ENCODE data around the gene ZSWIM2.

DNA sequence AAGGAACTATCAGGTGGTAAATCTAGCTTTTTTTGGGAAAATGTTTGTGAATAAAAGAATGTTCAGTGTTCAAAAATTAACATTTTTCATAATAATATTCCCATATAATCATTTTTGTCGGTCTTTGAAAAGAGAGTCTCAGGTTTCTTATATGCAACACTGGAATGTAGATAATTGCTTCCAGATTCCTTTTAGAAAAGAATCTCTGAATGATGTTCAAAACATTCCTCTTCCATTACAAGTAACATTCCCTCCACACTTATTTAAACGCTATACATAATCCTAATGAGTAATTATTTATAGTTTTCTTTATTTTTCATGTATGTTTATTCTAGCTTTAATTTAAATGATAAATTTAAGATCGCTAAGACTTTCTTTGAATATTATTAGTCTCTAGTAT lies 7.0 kb downstream of the ZSWIM2 start:
- TF ChIP-seq, protein P1, sequence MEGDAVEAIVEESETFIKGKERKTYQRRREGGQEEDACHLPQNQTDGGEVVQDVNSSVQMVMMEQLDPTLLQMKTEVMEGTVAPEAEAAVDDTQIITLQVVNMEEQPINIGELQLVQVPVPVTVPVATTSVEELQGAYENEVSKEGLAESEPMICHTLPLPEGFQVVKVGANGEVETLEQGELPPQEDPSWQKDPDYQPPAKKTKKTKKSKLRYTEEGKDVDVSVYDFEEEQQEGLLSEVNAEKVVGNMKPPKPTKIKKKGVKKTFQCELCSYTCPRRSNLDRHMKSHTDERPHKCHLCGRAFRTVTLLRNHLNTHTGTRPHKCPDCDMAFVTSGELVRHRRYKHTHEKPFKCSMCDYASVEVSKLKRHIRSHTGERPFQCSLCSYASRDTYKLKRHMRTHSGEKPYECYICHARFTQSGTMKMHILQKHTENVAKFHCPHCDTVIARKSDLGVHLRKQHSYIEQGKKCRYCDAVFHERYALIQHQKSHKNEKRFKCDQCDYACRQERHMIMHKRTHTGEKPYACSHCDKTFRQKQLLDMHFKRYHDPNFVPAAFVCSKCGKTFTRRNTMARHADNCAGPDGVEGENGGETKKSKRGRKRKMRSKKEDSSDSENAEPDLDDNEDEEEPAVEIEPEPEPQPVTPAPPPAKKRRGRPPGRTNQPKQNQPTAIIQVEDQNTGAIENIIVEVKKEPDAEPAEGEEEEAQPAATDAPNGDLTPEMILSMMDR (IDR thresholded peaks at IDR 0.05; ENCODE audit: low read length), result no peak
- TF ChIP-seq EZH2 (optimal IDR thresholded peaks at IDR 0.05; ENCODE audit: low read depth, low read length) (no peak), EZH2phosphoT487 (IDR thresholded peaks at IDR 0.05; ENCODE audit: low read length) (no peak)
